ENCODE data around the gene TIPARP. TPM values are rescaled to one million over a fixed set of nuclear protein-coding genes. Genes with fewer than 3 reads are reported as not detected.
A peak's percentile ranks its signal among the peaks of the same experiment; 100 is the strongest.

Gene TIPARP
- total RNA-seq: 14.3 TPM
- polyA plus RNA-seq: 30.3 TPM
- long read RNA-seq, donor 1, full-length matches to known transcripts: 1 of 1 reads
- long read RNA-seq, donor 1, partial matches to known transcripts: 0 of 1 reads
- long read RNA-seq, donor 1, other reads (novel, unspliced or antisense): 0 of 1 reads
- long read RNA-seq, donor 2, full-length matches to known transcripts: 1 of 1 reads
- long read RNA-seq, donor 2, partial matches to known transcripts: 0 of 1 reads
- long read RNA-seq, donor 2, other reads (novel, unspliced or antisense): 0 of 1 reads
- long read RNA-seq, donor 3, full-length matches to known transcripts: 1 of 1 reads
- long read RNA-seq, donor 3, partial matches to known transcripts: 0 of 1 reads
- long read RNA-seq, donor 3, other reads (novel, unspliced or antisense): 0 of 1 reads
- long read RNA-seq, donor 4, full-length matches to known transcripts: 1 of 1 reads
- long read RNA-seq, donor 4, partial matches to known transcripts: 0 of 1 reads
- long read RNA-seq, donor 4, other reads (novel, unspliced or antisense): 0 of 1 reads
- long read RNA-seq, donor 5, full-length matches to known transcripts: 2 of 2 reads
- long read RNA-seq, donor 5, partial matches to known transcripts: 0 of 2 reads
- long read RNA-seq, donor 5, other reads (novel, unspliced or antisense): 0 of 2 reads
- long read RNA-seq, donor 6: 0 reads
- long read RNA-seq, donor 7, full-length matches to known transcripts: 2 of 2 reads
- long read RNA-seq, donor 7, partial matches to known transcripts: 0 of 2 reads
- long read RNA-seq, donor 7, other reads (novel, unspliced or antisense): 0 of 2 reads
- long read RNA-seq, donor 8, full-length matches to known transcripts: 3 of 3 reads
- long read RNA-seq, donor 8, partial matches to known transcripts: 0 of 3 reads
- long read RNA-seq, donor 8, other reads (novel, unspliced or antisense): 0 of 3 reads
- long read RNA-seq, donor 9: 0 reads
- long read RNA-seq, donor 10, full-length matches to known transcripts: 1 of 1 reads
- long read RNA-seq, donor 10, partial matches to known transcripts: 0 of 1 reads
- long read RNA-seq, donor 10, other reads (novel, unspliced or antisense): 0 of 1 reads

- Histone ChIP-seq H3K4me1 (ENCODE audit: control insufficient read depth in 2 of 2, insufficient read depth in 2 of 2, low read length in 2 of 2) (peaks cover 13 to 20% of the 10 kb centered on the region in 2 donors), H3K36me3 (ENCODE audit: control insufficient read depth in 2 of 2, insufficient read depth in 2 of 2, low read length in 1 of 2) (peaks cover 7 to 14% of the 10 kb centered on the region in 2 donors), H3K27me3 (ENCODE audit: control insufficient read depth in 2 of 2, insufficient read depth in 1 of 2, low read length in 1 of 2) (no peaks in the 10 kb centered on the region), H3K4me3 (ENCODE audit: low read length in 2 of 2) (peak within 1 kb of the TSS; percentile 80 to 96), H3K27ac (ENCODE audit: low read depth in 1 of 2, low read length in 1 of 2) (peak within 1 kb of the TSS; percentile 90 to 97), H3K9me3 (ENCODE audit: control insufficient read depth in 2 of 2, insufficient read depth in 1 of 2, low read length in 1 of 2) (peaks cover 0 to 1% of the 10 kb centered on the region in 2 donors)
- DNase-seq (ENCODE audit: low read depth in 6 of 9, low spot score in 9 of 9): peak; percentile 87 to 98 (median 97)
- WGBS: under 1% methylated on average over 105 of the region's 105 CpGs
Observed at GRCh38 chr3:156674046-156674910, at the start of gene TIPARP. TIPARP (plus strand) TSS chr3:156674590; CDS start chr3:156677698, 3,108 bp downstream.

GRCh38 chr3:156626104-156626503 is 48.3 kb upstream of the TIPARP start:
- no peaks in the 10 kb centered on the region for H3K4me1 ChIP-seq (ENCODE audit: control insufficient read depth in 2 of 2, insufficient read depth in 2 of 2, low read length in 2 of 2)
- WGBS: 42% methylated on average over 5 of the region's 5 CpGs
- H3K27me3 ChIP-seq (ENCODE audit: control insufficient read depth in 2 of 2, insufficient read depth in 1 of 2, low read length in 1 of 2): no peaks in the 10 kb centered on the region
- peaks cover 0 to 5% of the 10 kb centered on the region in 2 donors for H3K9me3 ChIP-seq (ENCODE audit: control insufficient read depth in 2 of 2, insufficient read depth in 1 of 2, low read length in 1 of 2)
- DNase-seq (ENCODE audit: low read depth in 6 of 9, low spot score in 9 of 9): peak in 1 of 9 donors; percentile 6
- H3K36me3 ChIP-seq (ENCODE audit: control insufficient read depth in 2 of 2, insufficient read depth in 2 of 2, low read length in 1 of 2): no peaks in the 10 kb centered on the region
- no peak overlapping the region for H3K27ac ChIP-seq (ENCODE audit: low read depth in 1 of 2, low read length in 1 of 2)
- H3K4me3 ChIP-seq (ENCODE audit: low read length in 2 of 2): no peak overlapping the region

- no peaks in the 10 kb centered on the region for H3K27me3 ChIP-seq (ENCODE audit: control insufficient read depth in 2 of 2, insufficient read depth in 1 of 2, low read length in 1 of 2)
- 97% methylated on average over 3 of the region's 3 CpGs for WGBS
- no peaks in the 10 kb centered on the region for H3K36me3 ChIP-seq (ENCODE audit: control insufficient read depth in 2 of 2, insufficient read depth in 2 of 2, low read length in 1 of 2)
- no peaks in the 10 kb centered on the region for H3K4me1 ChIP-seq (ENCODE audit: control insufficient read depth in 2 of 2, insufficient read depth in 2 of 2, low read length in 2 of 2)
- peaks cover 0 to 5% of the 10 kb centered on the region in 2 donors for H3K9me3 ChIP-seq (ENCODE audit: control insufficient read depth in 2 of 2, insufficient read depth in 1 of 2, low read length in 1 of 2)
- H3K4me3 ChIP-seq (ENCODE audit: low read length in 2 of 2): no peak overlapping the region
- no peak overlapping the region for H3K27ac ChIP-seq (ENCODE audit: low read depth in 1 of 2, low read length in 1 of 2)
- DNase-seq (ENCODE audit: low read depth in 6 of 9, low spot score in 9 of 9): no peak
Observed at GRCh38 chr3:156627946-156628569, 46.3 kb upstream of the TIPARP start.

GRCh38 chr3:156628836-156629618 is 45.4 kb upstream of the TIPARP start:
- no peak for DNase-seq (ENCODE audit: low read depth in 6 of 9, low spot score in 9 of 9)
- H3K36me3 ChIP-seq (ENCODE audit: control insufficient read depth in 2 of 2, insufficient read depth in 2 of 2, low read length in 1 of 2): no peaks in the 10 kb centered on the region
- H3K27ac ChIP-seq (ENCODE audit: low read depth in 1 of 2, low read length in 1 of 2): no peak overlapping the region
- H3K4me1 ChIP-seq (ENCODE audit: control insufficient read depth in 2 of 2, insufficient read depth in 2 of 2, low read length in 2 of 2): no peaks in the 10 kb centered on the region
- no peaks in the 10 kb centered on the region for H3K27me3 ChIP-seq (ENCODE audit: control insufficient read depth in 2 of 2, insufficient read depth in 1 of 2, low read length in 1 of 2)
- no peak overlapping the region for H3K4me3 ChIP-seq (ENCODE audit: low read length in 2 of 2)
- 93% methylated on average over 5 of the region's 5 CpGs for WGBS
- H3K9me3 ChIP-seq (ENCODE audit: control insufficient read depth in 2 of 2, insufficient read depth in 1 of 2, low read length in 1 of 2): peaks cover 0 to 5% of the 10 kb centered on the region in 2 donors

- DNase-seq (ENCODE audit: low read depth in 6 of 9, low spot score in 9 of 9): no peak
- H3K27ac ChIP-seq (ENCODE audit: low read depth in 1 of 2, low read length in 1 of 2): no peak overlapping the region
- H3K36me3 ChIP-seq (ENCODE audit: control insufficient read depth in 2 of 2, insufficient read depth in 2 of 2, low read length in 1 of 2): no peaks in the 10 kb centered on the region
- peaks cover 0 to 2% of the 10 kb centered on the region in 2 donors for H3K9me3 ChIP-seq (ENCODE audit: control insufficient read depth in 2 of 2, insufficient read depth in 1 of 2, low read length in 1 of 2)
- H3K27me3 ChIP-seq (ENCODE audit: control insufficient read depth in 2 of 2, insufficient read depth in 1 of 2, low read length in 1 of 2): no peaks in the 10 kb centered on the region
- H3K4me1 ChIP-seq (ENCODE audit: control insufficient read depth in 2 of 2, insufficient read depth in 2 of 2, low read length in 2 of 2): no peaks in the 10 kb centered on the region
- H3K4me3 ChIP-seq (ENCODE audit: low read length in 2 of 2): no peak overlapping the region
Observed at GRCh38 chr3:156630081-156630772, 44.2 kb upstream of the TIPARP start.

GRCh38 chr3:156630773-156631093 is 43.7 kb upstream of the TIPARP start:
- no peaks in the 10 kb centered on the region for H3K27me3 ChIP-seq (ENCODE audit: control insufficient read depth in 2 of 2, insufficient read depth in 1 of 2, low read length in 1 of 2)
- no peaks in the 10 kb centered on the region for H3K36me3 ChIP-seq (ENCODE audit: control insufficient read depth in 2 of 2, insufficient read depth in 2 of 2, low read length in 1 of 2)
- H3K4me3 ChIP-seq (ENCODE audit: low read length in 2 of 2): no peak overlapping the region
- no peak for DNase-seq (ENCODE audit: low read depth in 6 of 9, low spot score in 9 of 9)
- H3K4me1 ChIP-seq (ENCODE audit: control insufficient read depth in 2 of 2, insufficient read depth in 2 of 2, low read length in 2 of 2): no peaks in the 10 kb centered on the region
- no peak overlapping the region for H3K27ac ChIP-seq (ENCODE audit: low read depth in 1 of 2, low read length in 1 of 2)
- 92% methylated on average over 3 of the region's 3 CpGs for WGBS
- no peaks in the 10 kb centered on the region for H3K9me3 ChIP-seq (ENCODE audit: control insufficient read depth in 2 of 2, insufficient read depth in 1 of 2, low read length in 1 of 2)

- no peak overlapping the region for H3K4me3 ChIP-seq (ENCODE audit: low read length in 2 of 2)
- no peaks in the 10 kb centered on the region for H3K9me3 ChIP-seq (ENCODE audit: control insufficient read depth in 2 of 2, insufficient read depth in 1 of 2, low read length in 1 of 2)
- H3K36me3 ChIP-seq (ENCODE audit: control insufficient read depth in 2 of 2, insufficient read depth in 2 of 2, low read length in 1 of 2): no peaks in the 10 kb centered on the region
- WGBS: 98% methylated on average over 1 of the region's 1 CpG
- H3K27me3 ChIP-seq (ENCODE audit: control insufficient read depth in 2 of 2, insufficient read depth in 1 of 2, low read length in 1 of 2): no peaks in the 10 kb centered on the region
- no peak for DNase-seq (ENCODE audit: low read depth in 6 of 9, low spot score in 9 of 9)
- H3K4me1 ChIP-seq (ENCODE audit: control insufficient read depth in 2 of 2, insufficient read depth in 2 of 2, low read length in 2 of 2): no peaks in the 10 kb centered on the region
- no peak overlapping the region for H3K27ac ChIP-seq (ENCODE audit: low read depth in 1 of 2, low read length in 1 of 2)
Observed at GRCh38 chr3:156631323-156631722, 43.1 kb upstream of the TIPARP start.

Data from thymus (tissue), 14 donors.